Stomach (tissue), 4 donors: ENCODE data around the gene HYDIN.
"Not testable (repeated sequence)": the region's sequence is repeated elsewhere in the genome, so short reads cannot be mapped to it uniquely, and the experiment has no call there.

Experiments used
- EP300 ChIP-seq: sonication (generic); formaldehyde crosslinking; IDR thresholded peaks from one replicate; pipeline ENCODE4 v1.6.1; 2017; ENCODE audit warnings: antibody characterized with exemption
- POLR2A ChIP-seq, 4 donors: fragments of 450-650 bp; IDR thresholded peaks; one replicate each; pipeline ENCODE4 v1.6.1; 2016; ENCODE audit warnings: antibody characterized with exemption in 4 of 4, control low read depth in 2 of 4, mild to moderate bottlenecking in 1 of 4, moderate library complexity in 1 of 4
- POLR2AphosphoS5 ChIP-seq, 3 donors: sonication (generic); formaldehyde crosslinking; IDR thresholded peaks; one replicate each; pipeline ENCODE4 v1.6.1; 2016; ENCODE audit warnings: antibody characterized with exemption in 3 of 3
- TF ChIP-seq, protein P1 (sequence below), 7 experiments: fragments of 450-650 bp in 4 of 7; fragments of 200-600 bp in 3 of 7; sonication (generic) in 3 of 7; IDR thresholded peaks; one replicate each; pipeline ENCODE4 v1.5.1; 2016 to 2019; ENCODE audit warnings: antibody characterized with exemption in 7 of 7, control low read depth in 2 of 7, mild to moderate bottlenecking in 1 of 7

DNA sequence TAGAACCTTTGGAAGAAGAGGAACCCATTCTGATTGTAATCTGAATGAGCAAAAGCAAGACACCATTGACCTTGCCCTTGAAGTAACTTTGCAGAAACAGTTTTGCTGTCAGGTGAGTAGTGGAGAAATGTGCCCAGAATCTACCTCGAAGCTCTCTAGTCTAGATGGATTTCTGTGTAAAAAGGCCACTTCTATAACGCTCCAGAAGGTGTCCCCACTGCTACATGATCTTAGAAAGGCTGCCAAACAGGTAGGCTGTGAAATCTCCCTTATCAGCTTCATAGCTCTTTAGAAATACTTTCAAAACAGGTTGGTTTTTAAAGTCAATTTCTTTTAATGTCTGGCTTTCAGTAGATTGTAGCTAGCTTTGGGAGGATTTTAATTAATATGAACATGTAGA, 230.8 kb downstream of the HYDIN start:
- TF ChIP-seq, protein P1, sequence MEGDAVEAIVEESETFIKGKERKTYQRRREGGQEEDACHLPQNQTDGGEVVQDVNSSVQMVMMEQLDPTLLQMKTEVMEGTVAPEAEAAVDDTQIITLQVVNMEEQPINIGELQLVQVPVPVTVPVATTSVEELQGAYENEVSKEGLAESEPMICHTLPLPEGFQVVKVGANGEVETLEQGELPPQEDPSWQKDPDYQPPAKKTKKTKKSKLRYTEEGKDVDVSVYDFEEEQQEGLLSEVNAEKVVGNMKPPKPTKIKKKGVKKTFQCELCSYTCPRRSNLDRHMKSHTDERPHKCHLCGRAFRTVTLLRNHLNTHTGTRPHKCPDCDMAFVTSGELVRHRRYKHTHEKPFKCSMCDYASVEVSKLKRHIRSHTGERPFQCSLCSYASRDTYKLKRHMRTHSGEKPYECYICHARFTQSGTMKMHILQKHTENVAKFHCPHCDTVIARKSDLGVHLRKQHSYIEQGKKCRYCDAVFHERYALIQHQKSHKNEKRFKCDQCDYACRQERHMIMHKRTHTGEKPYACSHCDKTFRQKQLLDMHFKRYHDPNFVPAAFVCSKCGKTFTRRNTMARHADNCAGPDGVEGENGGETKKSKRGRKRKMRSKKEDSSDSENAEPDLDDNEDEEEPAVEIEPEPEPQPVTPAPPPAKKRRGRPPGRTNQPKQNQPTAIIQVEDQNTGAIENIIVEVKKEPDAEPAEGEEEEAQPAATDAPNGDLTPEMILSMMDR (IDR thresholded peaks at IDR 0.05), result not testable (repeated sequence)
- not testable (repeated sequence) for TF ChIP-seq POLR2A (IDR thresholded peaks at IDR 0.05); POLR2AphosphoS5 (IDR thresholded peaks at IDR 0.05); EP300
